ENCODE data around the gene APOBEC3F.

GRCh38 chr22:39081598-39081997 is 40.9 kb downstream of the APOBEC3F start:
- TF ChIP-seq ZNF274 (IDR thresholded peaks at IDR 0.05; ENCODE audit: low read depth, low read length) (no peak), SUZ12 (IDR thresholded peaks at IDR 0.05; ENCODE audit: extremely low read depth, insufficient read depth, insufficient read length) (no peak), YY1 (IDR thresholded peaks at IDR 0.05; ENCODE audit: insufficient read depth, insufficient read length) (no peak)

All from NT2/D1 (cell line).